HG03280 (cell line): ENCODE data around the gene PPARGC1A.

Source experiments
- ATAC-seq: cut with Tn5 transposase; IDR thresholded peaks from one replicate; pipeline ENCODE4 v1.9.1; 2021; ENCODE audit warnings: mild to moderate bottlenecking, moderate library complexity; ENCODE audit not compliant: unreplicated experiment

The PPARGC1A gene

DNA sequence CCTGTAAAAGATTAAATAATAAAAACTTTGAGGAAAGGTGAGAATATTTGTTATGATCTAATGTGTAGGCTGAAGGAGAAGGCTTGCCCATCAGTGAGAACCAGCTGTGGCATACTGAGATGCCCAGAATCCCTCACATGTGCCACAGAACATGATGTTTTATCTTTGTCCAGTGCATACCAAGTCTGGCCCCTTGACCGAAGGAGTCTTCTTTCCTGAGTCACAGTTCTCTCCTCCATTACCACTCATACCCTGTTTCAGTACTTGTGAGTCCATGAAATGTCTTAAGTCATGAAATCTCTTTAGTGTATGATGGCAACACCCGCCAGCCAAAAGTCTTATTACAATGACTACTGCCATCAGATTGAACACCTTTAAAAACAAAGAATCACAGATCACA lies 42.7 kb downstream of the PPARGC1A start:
- ATAC-seq, result no peak

DNA sequence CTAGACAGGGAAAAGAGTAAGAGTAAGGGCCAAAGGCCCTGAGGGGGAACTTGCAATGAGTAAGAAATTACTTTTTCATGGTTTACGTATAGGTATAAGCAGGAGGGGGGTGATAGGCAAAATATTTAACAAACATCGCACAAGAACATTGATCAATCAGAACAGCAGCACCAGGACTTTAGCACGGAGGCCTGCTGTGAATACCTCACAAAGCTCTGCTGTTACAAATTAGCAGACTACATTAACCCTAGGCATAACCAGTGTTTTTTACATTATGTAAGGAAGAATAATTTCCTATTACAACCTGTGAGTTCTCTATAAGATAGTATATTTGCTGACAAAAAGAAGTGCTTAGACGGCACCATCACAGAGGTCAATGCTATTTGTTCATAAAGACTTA lies 44.9 kb downstream of the PPARGC1A start:
- ATAC-seq, result no peak

GRCh38 chr4:23839279-23839678 lies 50.6 kb downstream of the PPARGC1A start:
- ATAC-seq, result no peak

DNA sequence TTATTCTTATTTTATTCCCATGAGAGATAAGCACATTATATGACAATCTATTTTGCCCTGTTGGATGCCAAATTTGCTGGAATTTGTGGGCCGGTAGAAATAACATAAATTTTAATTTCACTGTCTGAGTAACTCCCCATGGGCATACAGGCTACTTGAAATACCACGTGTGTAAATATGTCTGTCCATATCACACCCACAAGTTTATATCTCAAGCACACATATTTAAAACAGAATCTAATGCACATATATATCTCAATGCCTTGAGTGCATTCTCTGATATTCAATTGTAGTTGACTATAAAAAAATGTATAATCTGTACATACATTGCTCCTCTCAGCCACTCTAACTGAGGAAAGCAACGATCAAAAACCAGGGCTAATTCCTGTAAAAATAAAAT lies 51.2 kb downstream of the PPARGC1A start:
- ATAC-seq, result no peak

DNA sequence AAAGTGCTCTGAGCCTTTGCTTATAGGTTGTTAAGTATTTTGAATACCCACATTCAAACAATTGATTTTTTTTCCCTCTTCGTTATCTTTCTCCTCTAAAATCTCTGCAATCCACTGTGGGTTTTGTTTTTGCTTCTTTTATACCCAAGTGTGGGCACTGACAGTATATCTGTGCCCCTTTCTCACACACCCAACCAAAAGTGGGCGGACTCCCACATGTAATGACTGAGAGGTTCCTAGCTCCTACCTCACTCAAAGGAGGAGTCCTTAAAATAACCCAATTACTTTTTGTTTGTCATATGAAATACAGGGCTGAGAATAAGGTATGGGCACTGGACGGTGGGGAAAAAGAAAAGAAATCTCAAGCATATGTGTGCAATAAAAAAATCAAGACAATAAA lies 51.7 kb downstream of the PPARGC1A start:
- ATAC-seq, result no peak

GRCh38 chr4:23837371-23837770 lies 52.5 kb downstream of the PPARGC1A start:
- ATAC-seq, result no peak

DNA sequence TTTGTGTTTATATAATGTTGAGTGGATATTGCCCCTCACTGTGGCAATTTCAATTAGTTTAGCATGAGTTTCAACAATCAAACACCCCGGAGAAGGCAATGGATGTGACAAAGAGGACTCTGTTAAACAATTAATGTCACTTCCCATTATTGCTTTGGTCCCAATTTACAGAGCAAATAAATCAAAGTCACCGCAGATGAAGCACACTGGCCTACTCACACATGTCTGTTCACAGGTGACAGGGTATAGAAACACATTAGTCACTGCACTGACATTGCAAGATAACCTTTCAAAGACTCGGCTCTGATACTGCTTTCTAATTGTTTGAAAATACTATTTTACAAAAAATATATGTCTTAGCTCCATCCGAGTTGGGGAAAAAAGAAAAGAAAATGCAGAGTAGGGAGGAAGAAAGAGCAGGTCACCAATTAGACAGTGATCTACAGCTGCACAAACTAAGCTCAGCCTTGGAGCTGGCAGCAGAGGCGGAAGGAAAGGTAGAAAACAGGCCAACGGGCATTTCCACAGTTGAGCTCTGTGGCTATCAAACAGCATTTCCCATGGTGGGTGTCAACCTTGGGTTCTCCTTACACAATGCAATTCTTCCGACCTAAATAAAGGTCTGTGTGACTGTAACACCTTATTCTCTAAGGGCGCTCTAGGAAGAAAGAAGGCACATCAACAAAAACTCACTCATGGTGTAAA lies 53.9 kb downstream of the PPARGC1A start:
- no peak for ATAC-seq

GRCh38 chr4:23828779-23829178 lies 61.1 kb downstream of the PPARGC1A start:
- no peak for ATAC-seq

GRCh38 chr4:23828020-23828715 lies 61.7 kb downstream of the PPARGC1A start:
- no peak for ATAC-seq

GRCh38 chr4:23822181-23822580 lies 67.7 kb downstream of the PPARGC1A start:
- no peak for ATAC-seq

DNA sequence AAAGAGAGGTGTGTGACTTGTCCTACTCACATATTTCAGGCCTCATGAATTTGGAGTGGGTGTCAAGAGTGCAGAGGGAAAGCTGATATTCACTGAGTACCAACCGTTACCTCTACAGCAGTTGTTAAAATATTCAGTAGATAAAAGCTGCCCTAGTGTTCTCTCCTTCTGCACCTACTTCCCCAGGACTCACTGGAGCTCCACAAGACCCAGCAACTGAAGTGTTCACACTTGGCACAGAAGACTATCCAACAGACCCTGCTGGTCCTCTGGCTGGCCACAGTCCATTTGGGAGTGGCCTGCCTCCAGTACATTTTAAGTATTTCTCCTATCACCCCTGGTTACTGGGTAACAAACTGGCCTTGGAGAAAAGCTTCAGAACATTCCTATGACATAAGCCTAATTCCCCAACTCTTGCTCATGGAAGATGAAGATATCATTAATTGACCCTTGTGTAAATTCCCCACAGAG lies 70.8 kb downstream of the PPARGC1A start:
- ATAC-seq, result no peak

DNA sequence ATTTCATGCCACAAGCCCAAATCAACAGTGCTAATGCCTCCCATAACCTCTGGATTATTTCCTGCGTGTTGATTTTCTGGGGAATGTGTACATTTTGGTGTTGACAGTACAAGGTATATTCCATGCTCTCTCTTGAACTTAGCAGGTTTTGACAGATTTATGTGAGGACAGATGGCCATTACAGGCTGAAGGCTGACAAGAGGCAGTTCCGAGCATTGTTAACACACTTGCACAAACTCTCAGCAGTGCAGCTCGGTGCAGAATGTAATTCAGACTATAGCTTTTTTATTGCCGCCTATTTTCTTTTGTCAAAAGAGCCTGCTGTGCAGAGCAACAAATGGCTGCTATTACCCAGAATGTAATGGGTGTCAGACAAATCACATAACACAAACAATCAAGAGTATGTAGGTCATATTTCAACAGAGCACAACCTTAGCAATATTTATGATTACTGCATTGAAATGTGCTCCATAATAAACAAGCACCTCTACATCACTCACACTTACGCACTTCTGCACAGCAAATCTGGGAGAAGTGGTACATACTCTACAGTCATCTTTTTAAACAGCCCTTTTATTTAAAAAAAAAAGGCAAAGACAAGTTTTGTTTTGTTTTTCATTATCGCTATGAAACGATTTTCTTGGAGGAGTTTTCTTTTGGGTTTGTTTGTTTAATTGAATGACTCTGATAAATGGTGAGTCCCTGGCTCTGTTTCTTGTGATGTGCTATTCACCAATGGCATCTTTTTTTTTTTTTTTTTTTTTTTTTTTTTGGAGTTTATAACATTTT lies 71.6 kb downstream of the PPARGC1A start:
- no peak for ATAC-seq

DNA sequence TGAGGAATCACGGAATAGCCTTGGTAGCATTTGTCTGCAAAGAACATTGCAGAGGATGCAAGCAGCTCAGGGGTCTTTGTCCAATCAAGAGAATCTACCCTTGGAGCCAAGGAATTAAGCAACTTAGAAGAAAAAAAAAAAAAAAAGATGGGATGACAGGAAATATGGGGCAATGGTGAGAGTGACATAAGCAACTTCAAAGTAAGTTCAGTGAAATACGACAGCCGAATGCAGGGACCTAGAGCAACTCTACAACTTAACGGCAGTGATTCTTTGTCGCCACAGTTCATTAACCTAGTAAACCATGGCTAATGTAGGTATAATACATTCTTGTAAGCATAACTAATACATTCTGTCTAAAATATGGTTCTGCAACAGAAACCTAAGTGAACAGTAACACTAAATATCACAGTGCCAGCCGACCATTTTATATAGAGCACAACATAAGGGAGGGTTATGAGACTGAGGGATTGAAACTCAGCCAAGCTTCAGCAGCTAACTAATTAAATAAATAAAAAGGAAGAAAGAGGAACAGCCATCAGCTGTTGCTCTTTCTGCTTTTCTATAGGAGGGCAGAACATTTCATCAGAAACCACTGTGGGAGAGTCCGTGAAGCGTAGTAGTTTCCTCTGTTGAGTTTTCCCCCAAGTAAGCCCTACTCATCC lies 74.7 kb downstream of the PPARGC1A start:
- no peak for ATAC-seq

GRCh38 chr4:23814587-23814986 lies 75.3 kb downstream of the PPARGC1A start:
- no peak for ATAC-seq

DNA sequence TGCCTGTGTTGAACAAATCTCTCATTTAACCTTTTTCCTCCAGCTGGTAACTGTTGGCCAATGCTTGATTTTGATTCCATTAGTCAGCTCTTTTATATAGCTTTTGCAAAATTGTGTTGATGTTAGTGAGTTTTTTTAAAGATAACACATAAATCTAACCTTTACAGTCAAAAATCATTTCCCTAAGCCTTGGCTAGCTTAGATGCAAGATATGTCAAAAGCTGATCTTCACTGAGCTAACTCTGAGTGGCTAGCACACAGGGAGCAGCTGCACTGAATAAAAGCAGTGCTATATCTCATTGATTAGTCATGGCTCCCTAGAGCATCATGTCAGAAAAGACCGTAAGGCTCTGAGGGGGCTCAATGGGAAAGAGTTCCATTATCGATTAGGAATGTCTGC lies 78.7 kb downstream of the PPARGC1A start:
- ATAC-seq, result no peak

DNA sequence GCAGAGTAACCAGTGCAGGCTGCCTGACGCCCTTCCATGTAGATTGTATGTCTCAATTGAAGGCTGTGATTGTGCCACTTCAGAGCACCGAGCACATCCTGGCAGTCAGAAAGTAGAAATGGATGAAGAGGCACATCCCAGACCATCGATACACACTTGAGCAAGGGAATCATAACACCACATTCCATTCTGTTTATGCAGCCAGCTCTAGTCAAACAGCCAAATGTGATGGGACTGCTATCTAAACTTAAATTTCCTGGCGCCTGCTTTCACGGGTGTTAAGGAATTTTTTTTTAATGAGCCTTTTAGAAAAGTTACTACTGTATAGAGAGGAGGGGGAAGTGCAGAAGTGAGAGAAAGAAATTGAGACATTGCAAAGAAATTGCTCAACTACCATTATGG lies 84.4 kb downstream of the PPARGC1A start:
- ATAC-seq, result no peak

DNA sequence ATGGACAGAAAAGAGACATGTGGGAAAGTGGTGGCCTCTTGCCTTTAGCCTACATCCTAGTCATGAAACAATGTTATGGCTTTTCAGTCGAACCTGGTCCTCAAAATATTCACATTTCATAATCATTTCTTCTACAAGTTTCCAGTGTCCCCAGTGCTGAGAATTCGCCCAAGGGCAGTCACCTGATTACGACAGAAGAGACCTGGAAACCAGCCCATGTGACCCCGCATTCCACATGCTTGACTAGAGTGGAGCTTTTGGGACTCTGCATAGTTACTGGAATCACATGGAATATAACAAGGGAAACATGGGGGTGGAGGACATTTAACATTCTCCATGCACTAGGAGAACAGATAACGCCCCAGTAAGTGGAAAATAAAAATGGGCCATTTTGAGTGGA lies 100.1 kb downstream of the PPARGC1A start:
- no peak for ATAC-seq

DNA sequence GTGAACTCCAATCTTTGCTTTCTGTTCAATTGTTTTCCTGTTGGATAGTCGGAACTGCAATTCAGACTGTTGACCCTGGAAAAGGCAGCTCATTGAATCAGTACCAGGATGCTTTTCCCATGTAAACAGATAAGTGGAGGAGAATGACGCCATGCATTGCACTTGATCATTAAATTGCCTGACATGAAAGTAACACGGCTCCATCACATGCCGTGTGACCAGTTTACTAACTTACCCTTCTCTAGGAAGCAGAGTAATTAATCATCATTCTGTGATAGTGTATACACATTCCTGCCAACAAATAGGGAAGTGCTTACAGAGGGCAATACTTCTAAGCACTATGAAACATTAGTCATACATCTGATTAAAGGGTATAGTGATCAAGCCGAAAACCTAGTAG lies 101.4 kb downstream of the PPARGC1A start:
- ATAC-seq, result no peak

DNA sequence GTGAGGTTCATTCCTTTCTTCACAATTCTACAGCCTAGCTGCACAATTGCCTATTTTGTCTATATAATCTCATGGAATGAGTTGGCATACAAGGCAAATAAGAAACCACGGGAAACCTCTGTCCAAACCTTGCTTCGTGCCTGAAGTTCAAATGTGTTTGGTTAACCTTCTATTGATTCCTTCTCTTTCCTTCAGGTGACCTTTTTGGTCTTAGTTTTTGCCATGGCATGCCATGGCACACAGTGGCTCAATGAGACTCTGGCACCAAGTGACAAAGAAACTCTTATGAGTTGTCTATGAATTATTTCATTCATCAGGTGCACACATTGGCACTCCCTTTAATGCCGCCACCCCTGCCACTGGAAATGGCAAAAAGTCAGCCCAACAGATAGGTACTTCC lies 101.8 kb downstream of the PPARGC1A start:
- ATAC-seq, result no peak

- no peak for ATAC-seq
Measured at GRCh38 chr4:23782778-23783437, 106.9 kb downstream of the PPARGC1A start.

DNA sequence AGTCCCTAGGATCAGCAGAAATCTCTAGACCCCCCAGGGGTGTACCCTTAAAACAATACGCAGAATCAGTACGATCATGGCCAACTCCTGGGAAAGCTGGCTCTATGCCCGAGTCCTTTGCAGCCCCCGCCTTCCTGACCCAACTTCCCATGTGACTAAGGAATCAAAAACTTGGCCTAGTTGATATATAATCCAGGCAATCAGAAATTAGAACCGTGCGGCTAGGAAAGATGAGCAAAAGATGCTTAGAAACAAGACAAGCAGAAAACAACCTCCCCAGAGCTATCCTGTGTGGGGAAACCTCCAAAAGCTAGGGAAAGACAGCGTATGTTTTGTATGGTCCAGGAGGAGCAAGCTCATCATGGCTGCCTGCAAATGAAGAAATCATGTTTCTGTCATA lies 110.0 kb downstream of the PPARGC1A start:
- ATAC-seq, result no peak
